AG09309 (cell line): ENCODE measurements around the gene RBP5.

Source experiments
- DNase-seq: peaks from one replicate; pipeline ENCODE4 v3.0.0-alpha.2; 2010; ENCODE audit warnings: low read depth
- H3K4me3 ChIP-seq: 2 replicates; pipeline ENCODE4 v1.5.1; 2011; ENCODE audit warnings: mild to moderate bottlenecking, low read depth, low read length, moderate library complexity; ENCODE audit not compliant: control insufficient read depth
- CTCF ChIP-seq: IDR thresholded peaks from 2 replicates; pipeline ENCODE4 v1.5.1; 2011; ENCODE audit warnings: mild to moderate bottlenecking, low read depth, low read length, inconsistent platforms; ENCODE audit not compliant: insufficient read depth, control insufficient read depth; ENCODE audit errors: missing control alignments

RBP5 gene

GRCh38 chr12:7117670-7118069 lies 11.0 kb downstream of the RBP5 start:
- no peak for DNase-seq
- no peak for TF ChIP-seq CTCF

GRCh38 chr12:7116916-7117315 lies 11.8 kb downstream of the RBP5 start:
- no peak for TF ChIP-seq CTCF

More at GRCh38 chr12:7117670-7118069, 11.0 kb downstream of the RBP5 start:
- H3K4me3 ChIP-seq: no peak overlapping the region

GRCh38 chr12:7116196-7116595 lies 12.5 kb downstream of the RBP5 start:
- no peak for TF ChIP-seq CTCF
- no peak for DNase-seq
- no peak overlapping the region for H3K4me3 ChIP-seq

More at GRCh38 chr12:7116916-7117315, 11.8 kb downstream of the RBP5 start:
- no peak for DNase-seq
- H3K4me3 ChIP-seq: no peak overlapping the region

- TF ChIP-seq CTCF: no peak
- H3K4me3 ChIP-seq: no peak overlapping the region
- no peak for DNase-seq
Measured at GRCh38 chr12:7114851-7115250, 13.8 kb downstream of the RBP5 start.

- TF ChIP-seq CTCF: no peak
- no peak for DNase-seq
- no peak overlapping the region for H3K4me3 ChIP-seq
Measured at GRCh38 chr12:7114008-7114407, 14.7 kb downstream of the RBP5 start.

- no peak overlapping the region for H3K4me3 ChIP-seq
- TF ChIP-seq CTCF: peak; percentile 83
- DNase-seq: no peak
Measured at GRCh38 chr12:7113389-7113871, 15.3 kb downstream of the RBP5 start.

- DNase-seq: no peak
- TF ChIP-seq CTCF: no peak
- H3K4me3 ChIP-seq: no peak overlapping the region
Measured at GRCh38 chr12:7112041-7112440, 16.6 kb downstream of the RBP5 start.
